ENCODE measurements around the gene LSM5. TPM values are rescaled to one million over a fixed set of nuclear protein-coding genes. Genes with fewer than 3 reads are reported as not detected.

LSM5 gene
- total and polyA plus RNA-seq, 9 of the 15 experiments (the other 6 are each of a cell fraction or from before 2014, with no cell fraction given), result 36.3 to 620 (median 186) TPM

- DNase-seq (ENCODE audit: extremely low read depth in 1 of 4, low spot score in 3 of 4) (no peak), FAIRE-seq (no peak), ATAC-seq (no peak)
- ChIA-PET POLR2A (interaction anchor here (0.8 kb wide), 1 partner anchor 12 kb away, joined by 3 read pairs; no protein-coding TSS in a partner anchor), CTCF (ENCODE audit: low intra/inter-chr PET ratio) (no interaction called here)
- Histone ChIP-seq H3K4me2 (ENCODE audit: insufficient read depth, low read length) (no peak overlapping the region), H3K27ac (ENCODE audit: extremely low read depth, low read depth, low read length) (no peak overlapping the region), H3K9ac (ENCODE audit: insufficient read depth in 1 of 2, low read depth in 2 of 2, low read length in 2 of 2) (no peak overlapping the region), H3K79me2 (ENCODE audit: control insufficient read depth, insufficient read depth, low read length) (peaks cover 62% of the 10 kb centered on the region), H3K4me3 (no peak overlapping the region), H4K20me1 (replicated peaks; ENCODE audit: control insufficient read depth, insufficient read depth, low read length) (no peaks in the 10 kb centered on the region), H2AFZ (ENCODE audit: low read depth, low read length) (no peak overlapping the region), H3K9me3 (replicated peaks; ENCODE audit: control insufficient read depth, insufficient read depth, low read depth, low read length) (peaks cover 15% of the 10 kb centered on the region), H3K27me3 (ENCODE audit: control insufficient read depth in 2 of 2, insufficient read depth in 2 of 2, low read length in 2 of 2) (no peaks in the 10 kb centered on the region), H3K9me1 (ENCODE audit: control insufficient read depth, insufficient read depth, low read length) (no peaks in the 10 kb centered on the region), H3K4me1 (replicated peaks in 1 of 2; ENCODE audit: control insufficient read depth in 2 of 2, insufficient read depth in 2 of 2, low read length in 2 of 2) (no peaks in the 10 kb centered on the region), H3K36me3 (ENCODE audit: control insufficient read depth, insufficient read depth, low read length) (peaks cover 9% of the 10 kb centered on the region; the same call in 1 of the 3 replicates)
- TF ChIP-seq SOX6 (IDR thresholded peaks at IDR 0.05) (no peak), SREBF2 (CRISPR knock-in tag; IDR thresholded peaks at IDR 0.05) (no peak), EGR1 (conservative IDR thresholded peaks at IDR 0.05) (0 out of 2 replicates have a peak, but pooled peaks have one; percentile 11)
- in situ Hi-C loops (cut with MboI) (no loop called here), intact Hi-C loops (cut with micrococcal nuclease) (no loop called here)
- WGBS (ENCODE audit: insufficient coverage, low coverage, missing lambda C conversion rate), result 45% methylated on average over 2 of the region's 2 CpGs
- no TSS peak for BruUV-seq (replicated peaks)
Observed at GRCh38 chr7:32519763-32520162, 29.6 kb upstream of the LSM5 start.

GRCh38 chr7:32518534-32519140 lies 28.5 kb upstream of the LSM5 start:
- H3K9me3 ChIP-seq (replicated peaks; ENCODE audit: control insufficient read depth, insufficient read depth, low read depth, low read length), result peaks cover 15% of the 10 kb centered on the region
- TF ChIP-seq COPS2 (conservative IDR thresholded peaks at IDR 0.05), result no peak
- no peak for TF ChIP-seq TAF15 (IDR thresholded peaks at IDR 0.05; ENCODE audit: low read depth, low read length)
- 0 out of 2 replicates have a peak, but pooled peaks have one; percentile 11 for TF ChIP-seq POLR2H (tag; IDR thresholded peaks at IDR 0.05; ENCODE audit: low read depth)
- no peak for TF ChIP-seq POLR2B (IDR thresholded peaks at IDR 0.05; ENCODE audit: low read depth, partially characterized antibody)
- no peak for TF ChIP-seq ZNF583 (CRISPR knock-in tag; IDR thresholded peaks at IDR 0.05)
- peak; percentile 77 for TF ChIP-seq ZFP36 (IDR thresholded peaks at IDR 0.05; ENCODE audit: low read depth, low read length, partially characterized antibody)
- no peak for TF ChIP-seq CSDE1 (IDR thresholded peaks at IDR 0.05)
- TF ChIP-seq DEAF1 (CRISPR knock-in tag; IDR thresholded peaks at IDR 0.05), result no peak
- peak in 1 of 2 experiments; percentile 57; a peak in 1 of 3 replicates for TF ChIP-seq CBX3 (IDR thresholded peaks at IDR 0.05; ENCODE audit: borderline replicate concordance in 1 of 2, low read length in 2 of 2)
- no peaks in the 10 kb centered on the region for H3K9me1 ChIP-seq (ENCODE audit: control insufficient read depth, insufficient read depth, low read length)
- ChIA-PET CTCF (ENCODE audit: low intra/inter-chr PET ratio) (no interaction called here), POLR2A (interaction anchor here (0.8 kb wide), 1 partner anchor 13 kb away, joined by 3 read pairs; no protein-coding TSS in a partner anchor)
- no peak overlapping the region for H3K4me2 ChIP-seq (ENCODE audit: insufficient read depth, low read length)
- no peak overlapping the region for H2AFZ ChIP-seq (ENCODE audit: low read depth, low read length)
- BruUV-seq (replicated peaks), result no TSS peak
- peaks cover 9% of the 10 kb centered on the region; the same call in 1 of the 3 replicates for H3K36me3 ChIP-seq (ENCODE audit: control insufficient read depth, insufficient read depth, low read length)
- in situ Hi-C loops (cut with MboI), result no loop called here
- DNase-seq (ENCODE audit: extremely low read depth in 1 of 4, low spot score in 3 of 4) (no peak), ATAC-seq (no peak), FAIRE-seq (no peak)
- H4K20me1 ChIP-seq (replicated peaks; ENCODE audit: control insufficient read depth, insufficient read depth, low read length), result no peaks in the 10 kb centered on the region
- 98% methylated on average over 2 of the region's 2 CpGs for WGBS (ENCODE audit: insufficient coverage, low coverage, missing lambda C conversion rate)
- no peak overlapping the region for H3K27ac ChIP-seq (ENCODE audit: extremely low read depth, low read depth, low read length)
- no peaks in the 10 kb centered on the region for H3K27me3 ChIP-seq (ENCODE audit: control insufficient read depth in 2 of 2, insufficient read depth in 2 of 2, low read length in 2 of 2)
- peaks cover 0 to 5% of the 10 kb centered on the region in 2 experiments; a peak in 2 of 5 replicates for H3K4me1 ChIP-seq (replicated peaks in 1 of 2; ENCODE audit: control insufficient read depth in 2 of 2, insufficient read depth in 2 of 2, low read length in 2 of 2)
- intact Hi-C loops (cut with micrococcal nuclease), result no loop called here
- no peak overlapping the region for H3K4me3 ChIP-seq
- no peak overlapping the region for H3K9ac ChIP-seq (ENCODE audit: insufficient read depth in 1 of 2, low read depth in 2 of 2, low read length in 2 of 2)
- H3K79me2 ChIP-seq (ENCODE audit: control insufficient read depth, insufficient read depth, low read length), result peaks cover 62% of the 10 kb centered on the region

Data from K562 (cell line).